PC-3 (cell line): Measurements from ENCODE around the gene LASP1NB.

ENCODE experiments used
- EZH2phosphoT487 ChIP-seq: fragments of 300-600 bp; sonication (generic); IDR thresholded peaks from 2 replicates; pipeline ENCODE4 v1.6.1; 2018; ENCODE audit warnings: mild to moderate bottlenecking, antibody characterized with exemption, low read length, borderline replicate concordance
- TF ChIP-seq, protein P1 (sequence below): fragments of 300-600 bp; sonication (generic); conservative IDR thresholded peaks from 2 replicates; pipeline ENCODE4 v1.5.1; 2017; ENCODE audit warnings: antibody characterized with exemption, low read depth, mild to moderate bottlenecking, low read length

DNA sequence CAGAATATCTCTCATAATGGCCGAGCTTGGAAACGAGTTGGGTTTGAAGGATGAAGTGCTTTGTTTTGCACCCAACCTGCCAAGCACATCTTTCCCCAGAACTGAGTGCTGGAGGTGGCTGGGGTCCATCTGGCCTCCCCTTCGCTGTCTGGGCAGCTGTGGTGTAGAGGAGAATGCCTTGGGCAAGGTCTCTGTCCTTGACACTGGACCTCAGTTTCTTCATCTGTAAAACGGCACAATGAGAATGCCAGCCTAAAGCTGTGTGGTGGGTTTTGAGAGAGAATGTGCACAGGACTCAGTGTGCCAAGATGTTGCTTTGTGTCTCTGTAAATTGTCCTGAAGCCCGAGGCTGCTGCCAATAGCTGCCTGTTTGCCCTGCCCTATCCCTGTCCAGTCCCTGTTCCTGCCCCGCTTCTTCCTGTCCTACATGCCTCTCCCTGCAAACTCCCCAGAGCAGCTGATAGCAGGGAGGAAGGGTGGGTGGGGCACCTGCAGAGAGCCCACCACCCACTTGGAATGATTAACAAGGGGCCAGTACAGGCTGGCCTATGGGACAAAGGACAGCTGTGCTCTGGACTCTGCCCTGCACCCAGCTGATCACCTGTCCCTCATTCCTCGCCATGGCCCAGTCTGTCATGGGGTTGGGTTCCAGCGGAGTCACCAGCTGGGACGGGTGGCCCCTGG, 40.2 kb upstream of the LASP1NB start:
- TF ChIP-seq, protein P1, sequence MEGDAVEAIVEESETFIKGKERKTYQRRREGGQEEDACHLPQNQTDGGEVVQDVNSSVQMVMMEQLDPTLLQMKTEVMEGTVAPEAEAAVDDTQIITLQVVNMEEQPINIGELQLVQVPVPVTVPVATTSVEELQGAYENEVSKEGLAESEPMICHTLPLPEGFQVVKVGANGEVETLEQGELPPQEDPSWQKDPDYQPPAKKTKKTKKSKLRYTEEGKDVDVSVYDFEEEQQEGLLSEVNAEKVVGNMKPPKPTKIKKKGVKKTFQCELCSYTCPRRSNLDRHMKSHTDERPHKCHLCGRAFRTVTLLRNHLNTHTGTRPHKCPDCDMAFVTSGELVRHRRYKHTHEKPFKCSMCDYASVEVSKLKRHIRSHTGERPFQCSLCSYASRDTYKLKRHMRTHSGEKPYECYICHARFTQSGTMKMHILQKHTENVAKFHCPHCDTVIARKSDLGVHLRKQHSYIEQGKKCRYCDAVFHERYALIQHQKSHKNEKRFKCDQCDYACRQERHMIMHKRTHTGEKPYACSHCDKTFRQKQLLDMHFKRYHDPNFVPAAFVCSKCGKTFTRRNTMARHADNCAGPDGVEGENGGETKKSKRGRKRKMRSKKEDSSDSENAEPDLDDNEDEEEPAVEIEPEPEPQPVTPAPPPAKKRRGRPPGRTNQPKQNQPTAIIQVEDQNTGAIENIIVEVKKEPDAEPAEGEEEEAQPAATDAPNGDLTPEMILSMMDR = no peak
- no peak for TF ChIP-seq EZH2phosphoT487
